Islet of Langerhans (tissue), 1 donor: ENCODE data around the gene GNG12.

Source experiments
- FAIRE-seq: peaks from one replicate; lab custom pipeline; 2011; peaks lifted over from hg19 to GRCh38; lab: Jason Lieb, UNC

GNG12 gene

DNA sequence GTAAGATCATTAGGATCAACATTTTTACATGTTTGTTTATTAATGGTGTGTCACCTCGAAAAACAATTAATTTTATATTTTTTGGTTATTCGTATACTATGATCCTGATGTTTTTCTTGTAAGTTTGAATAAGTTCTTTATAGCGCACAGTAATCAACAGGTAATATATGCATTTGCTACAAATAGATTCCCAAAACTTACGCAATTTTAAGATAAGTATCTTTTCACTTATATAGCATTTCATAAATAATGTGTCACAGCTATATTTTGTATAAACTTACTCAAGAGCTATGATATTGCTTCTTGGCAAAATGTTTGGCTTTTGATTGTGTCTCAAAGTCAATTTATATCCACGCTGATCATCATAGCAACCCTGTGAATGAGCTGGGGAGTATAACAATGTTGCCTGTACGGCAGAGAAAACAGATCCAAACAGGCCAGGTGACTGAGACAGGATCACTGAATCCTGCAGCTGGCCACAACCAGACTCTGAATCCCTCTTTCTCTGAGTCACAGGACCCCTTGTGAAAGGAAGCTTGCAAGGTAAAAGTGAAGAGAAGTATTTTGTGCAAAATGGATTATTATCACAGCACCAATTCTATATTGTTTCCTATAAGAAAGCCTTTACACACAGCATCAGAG, 48.6 kb downstream of the GNG12 start:
- peak; percentile 64 for FAIRE-seq

DNA sequence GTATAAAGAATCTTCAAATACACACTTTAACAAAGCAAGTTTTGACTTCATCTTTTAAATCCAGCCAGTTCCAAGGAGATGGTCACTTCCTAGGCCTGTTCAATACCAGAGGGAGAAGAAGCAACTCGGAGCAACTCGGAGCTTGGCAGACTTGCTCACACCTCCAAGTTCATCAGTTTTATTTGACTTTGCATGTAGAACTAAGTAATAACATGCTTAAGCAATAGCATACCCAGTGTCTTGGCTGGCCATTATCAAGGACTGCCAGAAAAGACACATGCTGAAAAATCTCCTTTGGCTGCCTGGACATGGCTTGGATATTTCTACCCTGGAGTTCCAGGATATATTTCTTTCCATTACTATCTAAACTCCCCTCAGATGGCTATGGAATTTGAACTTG, 52.6 kb downstream of the GNG12 start:
- FAIRE-seq = no peak

DNA sequence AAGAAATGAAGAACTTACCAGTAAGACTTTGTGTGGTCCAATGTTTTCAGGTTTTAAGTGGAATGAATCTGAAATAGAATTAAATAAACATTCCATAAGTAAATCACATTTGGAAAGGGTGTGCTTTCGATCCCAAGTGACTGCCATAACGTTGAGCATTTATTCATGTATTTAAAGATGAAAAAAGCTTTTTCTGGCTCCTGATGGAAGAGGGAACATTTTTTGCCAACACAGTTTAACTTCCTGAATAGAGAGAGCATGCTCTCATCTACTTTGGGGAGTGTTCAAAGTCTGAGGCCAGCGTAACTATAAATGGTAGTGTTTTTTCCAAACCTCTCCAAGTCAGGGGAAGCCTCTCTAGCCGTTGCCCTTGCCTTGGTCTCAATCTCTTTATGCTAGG, 55.8 kb downstream of the GNG12 start:
- no peak for FAIRE-seq

DNA sequence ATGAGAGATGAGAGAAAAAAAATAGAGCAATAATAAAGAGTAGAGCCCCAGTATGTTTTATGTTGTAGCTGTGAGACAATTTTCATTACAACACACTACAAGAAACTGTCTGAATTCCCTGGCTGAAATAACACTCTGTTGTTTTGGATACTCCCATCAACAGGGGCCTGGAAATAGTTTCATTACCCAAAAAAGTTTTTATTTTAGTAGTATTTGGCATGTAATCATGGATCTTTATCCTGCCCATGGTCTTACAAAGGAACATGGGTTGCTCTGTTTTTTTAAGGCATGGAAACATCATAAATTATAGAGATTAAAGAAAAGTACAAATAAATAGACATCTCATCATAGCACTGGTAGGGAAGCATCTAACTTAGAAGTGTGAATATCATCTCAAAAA, 56.3 kb downstream of the GNG12 start:
- FAIRE-seq = no peak

DNA sequence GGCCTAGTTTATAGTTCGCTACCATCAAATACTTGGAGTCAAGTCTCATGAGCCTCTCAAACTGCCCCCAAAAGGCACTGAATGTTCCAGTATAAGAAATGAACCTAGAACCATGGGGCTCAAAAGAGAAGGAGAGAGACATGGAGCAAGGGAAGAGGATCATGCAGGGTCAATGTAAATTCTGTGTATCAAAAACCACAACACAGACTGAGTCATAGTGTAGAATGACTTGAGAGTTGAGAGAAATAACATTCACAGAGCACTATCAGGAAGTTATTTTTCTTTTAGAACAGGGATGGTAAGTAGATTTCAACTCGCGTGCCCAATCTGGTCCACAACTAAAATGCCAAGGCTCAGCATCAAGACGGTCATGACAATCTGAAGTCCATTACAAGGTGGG, 59.8 kb downstream of the GNG12 start:
- FAIRE-seq = no peak

DNA sequence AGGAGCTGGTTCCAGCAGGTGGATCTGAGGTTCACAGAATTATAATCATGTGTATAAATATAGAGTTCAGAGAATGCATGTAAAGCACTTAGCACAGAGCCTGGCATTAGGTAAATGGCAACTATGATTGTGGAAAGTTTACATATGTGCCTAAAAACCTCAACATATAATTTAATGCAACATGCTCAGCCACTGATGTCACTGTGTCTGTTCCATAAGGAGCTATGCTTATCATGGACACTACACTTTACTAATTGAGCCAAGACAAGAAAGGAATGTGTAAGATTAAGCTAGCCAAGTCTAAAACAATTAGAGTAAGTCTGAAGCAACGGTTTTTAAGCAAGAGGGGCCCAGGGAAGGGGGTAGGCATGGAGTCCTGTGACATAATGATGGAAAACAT, 61.5 kb downstream of the GNG12 start:
- FAIRE-seq = no peak

DNA sequence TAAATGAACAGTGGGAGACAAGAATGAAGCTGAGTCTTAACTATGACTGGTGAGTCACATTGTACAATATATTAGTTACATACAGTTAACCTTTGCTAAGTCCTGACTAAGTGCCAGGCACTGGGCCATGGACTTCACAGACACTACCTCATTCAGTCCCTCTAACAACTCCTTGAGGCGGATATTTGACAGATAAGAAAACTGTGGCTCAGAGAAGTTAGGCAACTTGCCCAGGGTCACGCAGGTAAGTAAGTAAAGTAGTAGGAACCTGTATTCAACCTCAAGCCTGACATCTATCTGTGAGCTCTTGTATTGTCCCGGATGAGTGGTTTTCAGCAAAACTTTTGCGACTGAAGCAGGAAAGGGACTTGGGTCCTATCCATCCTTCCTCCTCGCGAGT, 62.1 kb downstream of the GNG12 start:
- no peak for FAIRE-seq

DNA sequence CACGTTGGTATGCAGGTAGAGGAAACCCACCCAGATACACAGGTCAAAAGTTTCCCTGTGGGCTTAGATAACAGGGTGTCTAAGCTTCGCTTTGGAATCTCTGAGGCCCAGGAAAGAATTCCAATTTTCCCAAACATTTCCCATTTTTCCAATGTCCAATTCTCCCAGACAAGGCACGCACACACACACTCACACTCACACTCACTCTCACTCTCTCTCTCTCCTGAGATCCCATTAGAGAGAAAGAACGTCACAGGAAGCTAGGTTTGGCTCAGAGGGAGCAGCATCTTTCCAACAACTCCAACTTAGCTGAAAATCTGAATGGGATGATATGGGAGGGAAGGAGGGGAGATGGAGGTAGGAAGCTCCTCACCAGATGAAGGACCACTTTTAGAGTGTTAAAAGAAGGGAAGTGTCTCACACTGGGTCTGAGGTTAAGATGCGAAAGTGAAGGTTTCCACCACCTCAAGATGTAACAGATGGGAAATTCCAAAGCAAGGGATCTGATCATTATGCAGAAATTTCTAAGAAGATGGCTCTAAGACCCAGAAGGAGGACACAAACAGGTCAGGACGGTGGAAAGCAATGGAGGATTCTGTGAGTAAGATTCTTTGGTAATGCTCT, 63.5 kb downstream of the GNG12 start:
- no peak for FAIRE-seq

DNA sequence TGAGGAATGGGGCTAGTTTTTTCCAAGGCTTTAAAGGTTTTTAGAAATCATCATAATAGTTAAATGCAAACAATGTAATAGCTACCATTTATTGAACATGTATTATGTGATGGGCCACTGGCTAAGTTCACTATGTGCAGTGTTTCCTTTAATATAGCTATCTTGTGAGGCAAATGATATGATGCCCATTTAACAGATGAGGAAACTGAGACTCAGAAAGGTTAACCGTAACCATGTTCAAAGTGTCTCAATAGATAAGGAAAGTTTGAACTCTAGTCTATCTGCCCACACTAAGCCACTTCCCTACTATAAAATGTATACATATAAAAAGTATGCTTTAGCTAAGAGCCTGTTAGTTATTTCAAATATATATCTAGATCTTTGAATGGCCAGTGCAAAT, 64.8 kb downstream of the GNG12 start:
- FAIRE-seq = no peak

DNA sequence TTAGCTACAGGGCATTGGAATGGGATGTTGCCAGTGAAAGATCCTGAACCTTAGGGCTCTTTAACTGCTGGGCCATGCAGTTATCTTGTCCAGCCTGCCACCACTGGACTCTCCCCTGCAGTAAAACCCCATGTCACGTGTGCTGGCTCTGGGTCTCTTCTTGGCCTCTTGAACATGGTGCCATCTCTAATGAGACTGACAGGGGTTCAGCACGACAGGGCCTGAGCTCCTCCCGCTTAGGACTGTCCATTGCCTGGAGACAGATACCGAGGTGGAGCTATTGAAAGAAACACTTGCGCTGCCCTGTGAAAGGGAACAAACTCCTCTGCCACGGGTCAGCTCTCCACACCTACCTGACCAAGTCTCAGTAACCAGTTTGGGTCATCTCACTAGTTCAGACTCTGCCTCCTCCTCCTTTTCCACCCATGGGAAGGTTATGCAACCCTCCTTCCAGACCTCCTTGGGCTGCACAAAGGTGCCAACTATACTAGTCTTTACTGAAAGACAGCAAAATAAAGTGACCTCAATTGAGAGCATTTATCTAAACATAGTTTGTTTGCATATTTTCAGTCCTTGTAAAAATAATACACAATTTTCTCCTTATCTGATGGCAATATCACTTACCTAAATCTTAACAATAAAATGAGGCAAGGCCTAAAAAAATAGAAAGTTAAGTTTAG, 66.0 kb downstream of the GNG12 start:
- no peak for FAIRE-seq

DNA sequence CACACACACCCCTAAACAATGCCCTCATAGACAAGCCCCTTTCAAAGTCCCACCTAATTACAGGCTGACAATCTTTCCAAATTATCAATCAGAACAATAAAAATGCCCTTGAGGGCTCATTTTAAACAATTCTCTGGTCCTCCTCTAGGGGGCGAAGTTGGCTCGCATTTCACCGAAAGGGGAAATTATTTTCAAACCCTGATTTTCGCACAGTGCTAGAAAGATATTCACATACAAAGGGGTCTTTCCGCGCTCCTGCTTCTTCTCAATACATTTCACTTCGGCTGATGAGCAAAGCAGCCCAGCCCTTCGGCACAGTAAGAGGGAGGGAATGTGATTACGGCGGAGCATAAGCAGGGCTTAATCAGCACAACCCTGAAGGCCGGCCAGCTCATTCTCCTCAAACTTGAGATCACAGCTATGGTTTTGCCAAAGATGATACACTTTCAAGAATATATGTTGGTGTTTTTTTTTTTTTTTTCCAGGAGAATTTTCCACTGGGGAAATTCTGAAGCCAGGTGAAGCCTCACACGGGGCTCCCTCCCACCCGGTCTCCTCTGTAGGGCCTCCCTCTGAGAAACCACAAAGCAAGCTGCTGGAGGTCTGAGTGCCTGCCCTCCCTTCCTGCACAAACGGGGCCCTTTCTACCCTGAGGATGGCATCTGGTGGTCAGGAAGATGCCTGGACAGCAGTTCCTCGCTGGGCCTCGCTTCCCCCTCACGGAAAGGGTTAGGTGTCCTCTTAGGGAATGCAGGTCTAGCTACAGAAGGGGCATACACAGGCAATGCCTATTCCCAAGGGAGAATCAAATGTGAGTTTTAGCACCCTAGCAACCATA, 66.9 kb downstream of the GNG12 start:
- FAIRE-seq = peak; percentile 77

DNA sequence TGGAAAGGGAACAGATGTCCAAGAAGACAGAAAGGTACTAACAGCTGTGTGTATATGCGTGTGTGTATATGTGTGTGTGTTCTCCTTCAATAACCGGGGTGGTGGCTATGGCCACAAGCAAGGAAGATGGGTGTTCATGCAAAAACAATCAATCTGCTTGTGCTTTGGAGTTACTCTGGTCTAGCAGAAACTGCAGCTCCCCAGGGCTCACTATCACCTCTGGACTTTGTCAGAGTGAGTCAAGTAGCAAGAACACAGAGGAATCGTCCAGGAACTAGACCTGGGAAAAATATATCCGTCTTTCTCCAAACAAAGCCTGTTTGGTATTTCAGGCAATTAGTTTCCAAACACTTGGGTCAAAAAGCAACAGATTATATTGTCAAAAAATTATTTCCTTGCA, 68.6 kb downstream of the GNG12 start:
- FAIRE-seq = no peak

DNA sequence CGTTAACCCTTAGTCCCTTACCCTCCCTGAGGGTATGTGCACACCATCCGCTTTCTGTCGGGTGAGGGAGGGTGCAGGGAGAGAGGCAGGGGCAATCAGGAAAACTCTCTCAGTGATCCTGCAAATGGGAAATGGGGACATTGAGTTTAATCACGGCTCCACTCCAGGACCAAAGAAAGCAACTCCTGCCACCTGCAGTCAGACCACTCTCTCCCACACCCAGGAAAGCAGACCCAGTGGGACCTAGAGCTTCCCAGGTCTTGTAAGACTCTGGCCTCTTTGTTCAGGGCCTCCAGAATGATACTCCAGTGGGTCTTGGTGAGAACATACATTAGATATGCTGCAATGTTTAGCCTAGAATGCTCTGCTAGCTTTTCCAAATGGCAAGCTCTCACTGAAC, 71.5 kb downstream of the GNG12 start:
- no peak for FAIRE-seq

DNA sequence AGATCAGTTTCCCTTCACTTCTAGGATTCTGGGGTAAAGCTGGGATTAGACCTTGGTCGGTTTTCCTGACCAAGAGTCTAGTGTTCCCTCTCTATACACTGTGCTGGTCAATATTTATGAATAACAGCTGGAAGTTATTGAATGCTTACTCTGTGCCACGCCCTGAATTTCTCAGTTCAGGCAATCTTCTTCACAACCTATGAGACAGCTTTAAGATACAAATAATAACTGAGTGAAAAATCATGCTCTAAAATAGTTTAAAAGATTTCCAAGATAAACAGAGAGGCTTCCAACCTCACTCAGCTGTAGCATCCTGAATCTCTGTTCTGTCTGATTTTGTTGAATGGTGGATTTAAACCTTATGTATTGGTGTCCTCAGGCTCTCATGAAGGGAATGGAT, 72.2 kb downstream of the GNG12 start:
- no peak for FAIRE-seq

DNA sequence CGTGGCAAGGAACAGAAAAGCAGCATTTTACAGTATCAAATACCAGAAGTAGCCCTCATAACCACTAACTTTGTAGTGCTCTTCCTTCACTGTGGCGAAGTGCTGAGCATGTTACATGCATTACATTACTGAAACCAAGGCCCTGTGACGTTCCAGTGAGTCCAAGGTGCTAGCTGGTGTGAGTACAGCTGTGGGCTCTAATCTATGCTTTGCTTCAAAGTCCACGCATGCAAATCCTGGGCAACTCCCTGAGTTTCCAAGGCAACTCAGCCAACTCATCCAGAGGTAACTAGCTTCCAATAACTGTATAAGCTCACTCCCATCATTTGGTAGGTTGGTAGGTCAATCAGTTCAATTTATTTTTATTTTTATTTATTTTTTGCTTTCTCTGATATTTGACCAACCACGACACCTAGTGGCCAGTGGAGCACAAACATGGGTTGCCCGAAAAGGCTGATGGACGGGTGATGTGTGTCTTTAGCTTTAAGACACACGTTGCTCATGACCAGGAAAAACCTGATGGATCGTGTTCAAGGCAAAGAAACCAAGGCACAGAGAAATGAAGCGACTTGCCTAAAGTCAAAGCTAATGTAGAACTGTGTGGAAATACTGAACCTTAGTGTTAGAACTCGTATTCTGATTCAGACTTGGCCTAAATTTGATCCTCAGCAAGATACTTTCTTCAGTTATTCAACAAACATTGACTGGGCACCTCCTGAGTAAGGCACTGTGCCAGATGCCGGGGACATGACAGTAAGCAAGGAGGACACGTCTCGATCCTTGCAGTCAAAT, 73.0 kb downstream of the GNG12 start:
- peak; percentile 91 for FAIRE-seq

DNA sequence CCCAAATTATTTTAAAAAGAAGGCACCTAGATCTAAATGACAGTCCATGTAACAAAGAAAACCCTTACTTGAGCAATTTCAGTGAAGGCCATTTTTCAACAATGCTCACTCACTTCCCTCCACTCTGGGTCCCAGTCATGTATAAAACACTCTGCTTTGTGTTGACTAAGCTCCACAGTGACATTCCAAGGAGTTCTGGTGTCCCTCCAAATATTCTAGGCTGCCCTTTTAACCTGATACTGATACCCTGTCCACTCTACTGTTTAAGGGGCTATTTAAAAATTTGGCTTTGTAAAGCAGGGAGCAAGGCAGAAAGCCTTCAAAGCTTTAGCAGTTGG, 73.6 kb downstream of the GNG12 start:
- no peak for FAIRE-seq

DNA sequence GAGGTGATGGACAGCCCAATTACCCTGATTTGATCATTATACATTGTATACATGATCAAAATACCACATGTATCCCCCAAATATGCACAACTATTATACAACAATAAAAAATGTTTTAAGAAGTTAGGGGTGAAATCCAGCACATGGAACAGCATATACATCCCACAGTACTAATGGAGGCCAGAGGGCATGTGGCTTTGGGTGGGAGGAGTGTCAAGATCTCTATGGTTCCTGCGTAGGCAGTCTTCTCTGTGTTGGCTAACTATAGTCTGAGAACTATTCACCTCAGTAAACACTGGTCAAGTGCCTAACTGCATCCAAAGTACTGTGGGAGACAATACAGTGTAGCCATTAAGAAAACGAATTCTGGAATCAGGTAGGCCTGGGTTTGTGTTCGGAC, 74.2 kb downstream of the GNG12 start:
- no peak for FAIRE-seq

DNA sequence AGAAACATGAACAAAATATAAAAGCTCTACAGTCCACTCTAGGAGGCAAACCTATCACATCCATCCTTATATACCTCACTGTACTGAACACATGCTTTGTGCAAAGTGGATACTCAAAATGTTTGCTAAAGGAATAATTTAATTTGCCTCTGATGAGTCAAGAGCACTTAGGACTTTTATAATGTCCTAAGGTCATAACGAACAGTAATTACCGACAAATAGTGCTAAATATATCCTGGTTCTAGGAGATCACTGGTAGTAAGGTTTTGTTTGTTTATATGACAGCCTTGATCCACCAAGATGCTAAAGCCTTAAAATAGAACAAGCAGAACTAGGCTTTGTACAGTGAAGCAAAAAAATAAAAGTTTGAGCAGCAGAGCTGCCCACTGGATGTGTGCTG, 77.6 kb downstream of the GNG12 start:
- peak; percentile 81 for FAIRE-seq

DNA sequence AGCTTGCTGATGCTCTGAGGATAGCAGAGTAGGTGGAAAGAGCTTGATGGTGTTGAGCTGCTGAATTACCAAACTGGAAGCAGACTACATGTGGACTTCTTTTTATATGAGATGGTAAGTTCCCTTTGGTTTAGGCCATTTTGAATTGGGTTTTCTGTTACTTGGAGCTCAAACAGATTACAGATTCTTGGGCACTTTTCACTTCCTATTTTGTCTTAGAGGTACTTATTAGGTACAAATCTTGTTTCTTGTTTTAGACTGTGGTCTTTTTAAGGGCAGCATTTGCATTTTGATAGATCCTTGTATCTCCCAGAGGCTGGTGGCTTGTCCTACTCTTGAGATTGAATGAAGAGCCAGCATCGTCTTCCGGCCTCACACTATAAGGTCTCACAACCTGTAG, 78.1 kb downstream of the GNG12 start:
- no peak for FAIRE-seq

DNA sequence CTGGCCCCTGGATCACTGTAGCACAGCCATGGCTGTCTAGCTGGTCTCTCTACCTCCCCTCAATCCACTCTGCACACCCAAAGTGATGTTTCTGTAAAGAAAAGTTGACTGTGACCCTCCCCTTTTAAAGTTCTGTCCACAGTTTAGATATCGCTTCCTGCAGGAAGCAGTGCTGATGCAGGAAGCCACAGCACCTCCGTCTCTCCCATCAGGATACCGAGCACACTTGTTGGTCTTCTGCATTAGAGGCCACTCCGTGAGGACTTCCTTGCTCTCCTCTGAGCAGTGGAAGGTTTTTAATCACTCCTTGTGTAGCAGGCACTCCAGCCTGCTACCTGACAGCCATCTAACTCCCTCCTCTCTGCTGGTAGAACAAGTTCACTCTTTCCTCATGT, 78.7 kb downstream of the GNG12 start:
- no peak for FAIRE-seq

DNA sequence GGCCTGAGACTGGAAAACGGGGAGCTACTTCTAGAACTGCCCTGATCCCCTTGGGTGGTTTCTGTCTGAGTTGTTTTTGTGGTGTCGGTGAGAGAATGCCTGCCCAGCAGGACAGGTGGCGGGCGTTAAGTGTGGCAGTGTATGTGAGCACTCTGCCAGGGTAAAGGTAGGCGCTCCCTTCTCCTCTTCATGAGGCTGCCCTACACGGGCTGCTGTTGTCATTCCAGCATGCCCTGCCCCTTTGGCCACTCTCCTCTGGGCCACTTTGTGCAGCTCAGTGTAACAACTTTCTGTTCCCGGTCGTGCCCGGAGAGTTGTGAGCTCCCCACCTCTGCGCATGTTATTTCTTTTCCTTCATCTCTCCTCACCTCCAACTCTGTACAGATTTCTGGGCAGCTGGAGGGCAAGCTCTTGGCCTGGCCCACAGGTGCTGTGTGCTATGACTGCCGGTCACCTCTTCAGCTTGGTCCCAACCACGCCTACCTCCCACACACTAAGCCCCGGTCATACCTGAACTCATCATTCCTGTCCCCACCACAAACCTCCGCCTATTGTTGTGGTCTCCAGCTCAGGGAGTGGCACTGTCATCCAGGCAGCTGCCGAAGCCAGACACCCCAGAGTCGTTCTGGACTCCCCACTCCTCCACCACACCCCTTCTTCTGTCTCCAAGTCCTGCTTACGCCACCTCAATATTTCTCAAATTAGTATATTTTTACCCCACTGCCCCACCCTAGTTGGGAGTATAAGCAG, 79.3 kb downstream of the GNG12 start:
- no peak for FAIRE-seq

DNA sequence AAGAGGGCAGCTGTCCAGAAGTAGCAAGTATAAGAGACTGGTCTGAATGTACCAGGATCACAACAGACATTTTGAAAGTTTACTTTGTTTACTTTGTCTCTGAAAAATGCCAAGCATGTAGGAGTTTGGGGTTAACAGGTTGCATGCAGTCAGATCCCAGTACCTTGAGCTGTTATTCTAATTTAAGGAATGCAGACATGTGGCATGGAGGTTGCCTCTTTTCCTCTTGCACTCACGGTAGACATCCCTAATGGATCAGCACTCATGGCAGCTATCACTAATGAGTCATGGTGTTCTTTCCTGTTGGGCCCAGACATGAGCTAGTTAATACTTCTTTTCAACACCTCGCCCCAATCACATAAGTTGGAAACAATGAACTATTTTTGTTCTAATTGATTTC, 81.0 kb downstream of the GNG12 start:
- no peak for FAIRE-seq
